ENCODE data around the gene HBEGF.
A peak's percentile ranks its signal among the peaks of the same experiment; 100 is the strongest.

Gene HBEGF, protein sequence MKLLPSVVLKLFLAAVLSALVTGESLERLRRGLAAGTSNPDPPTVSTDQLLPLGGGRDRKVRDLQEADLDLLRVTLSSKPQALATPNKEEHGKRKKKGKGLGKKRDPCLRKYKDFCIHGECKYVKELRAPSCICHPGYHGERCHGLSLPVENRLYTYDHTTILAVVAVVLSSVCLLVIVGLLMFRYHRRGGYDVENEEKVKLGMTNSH

DNA sequence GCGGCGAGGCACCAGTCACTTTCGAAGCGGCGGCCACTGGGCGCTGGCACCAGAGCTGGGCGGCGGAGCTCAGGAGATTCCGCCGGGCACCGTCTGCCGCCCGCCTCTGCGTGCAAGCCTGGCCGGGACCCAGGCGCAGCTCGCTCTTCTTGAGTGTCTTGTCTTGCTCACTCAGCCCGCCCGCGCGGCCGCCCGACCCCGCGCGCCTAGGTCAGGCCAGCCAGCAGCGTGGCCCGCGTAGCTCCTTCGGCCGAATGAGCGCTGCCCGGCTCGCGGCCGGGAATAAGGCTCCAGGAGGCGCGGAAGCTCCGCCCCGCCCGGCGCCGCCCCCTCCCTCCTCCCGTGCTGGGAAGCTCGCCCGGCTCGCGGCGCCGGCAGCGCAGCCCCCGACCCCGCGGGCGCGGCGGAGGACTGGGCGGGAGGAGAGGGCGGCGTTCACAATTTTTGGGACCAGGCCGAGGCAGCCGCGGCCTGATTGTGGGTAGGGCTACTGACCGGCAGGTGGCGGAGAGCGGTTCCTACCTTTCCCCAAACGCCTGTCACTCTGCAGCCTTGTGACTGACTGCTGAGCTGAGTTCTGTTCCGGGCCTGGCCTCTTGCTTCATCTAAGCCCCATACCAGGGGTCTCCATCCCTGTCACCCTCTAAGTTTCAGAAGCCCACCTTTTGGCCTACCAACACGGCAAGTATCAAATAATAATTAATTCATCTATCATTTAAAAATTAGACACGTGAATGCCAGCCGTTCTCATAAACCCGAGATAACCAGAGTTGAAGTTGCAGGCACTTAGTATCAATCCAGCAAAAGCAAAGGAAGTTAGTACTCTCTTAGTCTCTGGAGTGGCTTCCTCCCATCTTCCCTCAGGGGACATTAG is at the start of gene HBEGF:
Gene HBEGF (minus strand): TSS at position 256 of the 874 bp plus-strand sequence. CDS start 275 bp downstream, outside the sequence.
- DNase-seq = peak; percentile 60 to 63

DNA sequence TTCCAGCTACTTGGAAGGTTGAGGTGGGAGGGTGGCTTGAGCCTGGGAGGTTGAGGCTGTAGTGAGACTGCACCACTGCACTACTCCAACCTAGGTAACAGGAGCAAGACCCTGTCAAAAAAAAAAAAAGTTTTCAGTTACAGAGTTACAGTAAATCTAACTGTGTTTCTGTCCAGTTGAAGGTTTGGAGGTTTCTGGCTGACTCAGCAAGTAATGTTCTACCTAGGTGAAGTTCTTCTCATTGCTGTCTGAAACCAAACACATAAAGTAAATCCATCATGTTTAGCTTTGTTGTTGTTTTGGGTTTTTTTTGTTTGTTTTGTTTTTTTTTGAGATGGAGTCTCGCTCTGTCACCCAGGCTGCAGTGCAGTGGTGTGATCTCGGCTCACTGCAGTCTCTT is 47.3 kb upstream of the HBEGF start:
- no peak for DNase-seq

GRCh38 chr5:140391732-140392131 is 45.3 kb upstream of the HBEGF start:
- no peak for DNase-seq

- DNase-seq = no peak
Measured at GRCh38 chr5:140391312-140391711, 44.9 kb upstream of the HBEGF start.

DNA sequence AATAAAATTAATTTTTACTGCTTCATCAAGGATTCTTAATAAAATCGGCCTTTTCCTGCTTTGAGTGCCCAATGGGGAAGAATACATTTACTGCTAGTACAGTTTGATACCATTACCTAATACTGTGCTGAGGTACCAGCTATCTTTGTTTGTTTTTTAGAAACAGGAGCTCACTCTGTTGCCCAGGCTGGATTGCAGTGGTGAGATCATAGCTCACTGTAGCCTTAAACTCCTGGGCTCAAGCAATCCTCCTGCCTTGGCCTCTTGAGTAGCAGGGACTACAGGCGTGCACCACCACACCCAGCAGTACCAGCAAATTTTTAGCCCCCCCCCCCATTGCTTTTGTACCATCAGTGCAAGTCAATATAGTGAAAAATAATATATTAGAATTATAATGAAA is 41.6 kb upstream of the HBEGF start:
- DNase-seq = no peak

- DNase-seq = no peak
Measured at GRCh38 chr5:140383300-140383699, 36.9 kb upstream of the HBEGF start.

GRCh38 chr5:140382866-140383265 is 36.5 kb upstream of the HBEGF start:
- DNase-seq = no peak

- no peak for DNase-seq
Measured at GRCh38 chr5:140381972-140382371, 35.6 kb upstream of the HBEGF start.

- no peak for DNase-seq
Measured at GRCh38 chr5:140381351-140381750, 34.9 kb upstream of the HBEGF start.

DNA sequence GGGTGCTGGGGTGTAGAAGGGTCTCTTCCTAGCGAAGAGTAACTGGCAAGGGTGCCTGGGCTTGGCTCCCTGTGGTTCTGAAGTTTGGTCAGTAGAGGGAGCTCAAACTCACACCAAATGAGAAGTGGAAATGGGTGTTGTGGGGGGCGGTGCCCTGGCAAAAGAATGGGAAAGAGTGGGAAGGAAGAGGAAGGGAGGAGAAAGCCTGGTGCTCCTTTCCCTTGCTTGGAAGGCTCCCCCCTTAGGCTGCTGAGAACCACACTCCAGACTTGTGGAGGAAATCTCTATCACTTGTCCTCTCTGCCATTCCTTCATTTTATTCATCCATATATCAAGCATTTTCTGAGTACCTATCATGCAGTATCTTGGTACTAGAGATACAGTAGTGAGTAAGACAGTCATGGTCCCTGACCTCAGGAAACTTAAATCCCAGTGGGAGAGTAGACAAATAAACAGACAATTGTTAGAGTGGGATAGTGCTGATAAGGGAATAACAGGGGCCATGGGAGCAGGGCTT is 26.6 kb upstream of the HBEGF start:
- DNase-seq = peak; percentile 37 to 56

GRCh38 chr5:140371356-140372151 is 25.2 kb upstream of the HBEGF start:
- DNase-seq = no peak

DNA sequence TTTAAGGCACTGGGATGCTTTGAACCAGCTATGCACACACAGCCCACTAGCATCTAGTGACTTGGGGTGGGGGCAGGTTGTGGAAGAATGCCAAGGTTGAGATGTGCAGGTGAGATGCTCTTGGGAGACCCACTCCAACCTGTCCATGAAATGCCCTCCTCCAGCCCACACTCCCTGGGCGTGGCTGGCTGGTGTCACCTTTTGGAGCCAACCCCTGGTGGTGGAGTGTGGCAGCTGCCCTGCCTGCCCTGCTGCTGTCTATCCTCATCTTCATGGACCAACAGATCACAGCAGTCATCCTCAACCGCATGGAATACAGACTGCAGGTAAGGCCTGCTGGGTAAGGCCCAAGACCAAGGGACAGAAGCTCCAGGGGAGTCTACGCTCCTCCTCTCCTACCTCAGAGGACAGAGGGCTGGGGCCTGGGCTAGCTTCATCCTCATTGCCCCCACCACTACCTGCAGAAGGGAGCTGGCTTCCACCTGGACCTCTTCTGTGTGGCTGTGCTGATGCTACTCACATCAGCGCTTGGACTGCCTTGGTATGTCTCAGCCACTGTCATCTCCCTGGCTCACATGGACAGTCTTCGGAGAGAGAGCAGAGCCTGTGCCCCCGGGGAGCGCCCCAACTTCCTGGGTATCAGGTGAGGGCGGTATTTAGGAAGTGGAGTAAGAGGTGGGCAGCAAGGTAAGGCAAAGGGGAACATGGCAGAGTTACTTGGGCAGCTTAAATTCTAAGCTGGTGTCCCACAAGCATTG is 21.0 kb upstream of the HBEGF start:
- no peak for DNase-seq

GRCh38 chr5:140366589-140367255 is 20.3 kb upstream of the HBEGF start:
- no peak for DNase-seq

GRCh38 chr5:140365941-140366340 is 19.5 kb upstream of the HBEGF start:
- no peak for DNase-seq

GRCh38 chr5:140365282-140365681 is 18.9 kb upstream of the HBEGF start:
- DNase-seq = no peak

DNA sequence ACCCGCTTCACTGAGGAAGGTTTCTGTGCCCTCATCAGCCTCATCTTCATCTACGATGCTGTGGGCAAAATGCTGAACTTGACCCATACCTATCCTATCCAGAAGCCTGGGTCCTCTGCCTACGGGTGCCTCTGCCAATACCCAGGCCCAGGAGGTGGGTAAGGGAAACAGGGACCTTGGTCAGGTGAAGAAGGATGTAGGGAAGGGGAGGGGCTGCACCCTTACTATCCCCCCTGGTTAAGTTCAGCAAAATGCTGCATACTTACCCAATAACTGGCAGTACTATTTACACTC is 18.0 kb upstream of the HBEGF start:
- DNase-seq = no peak

GRCh38 chr5:140363631-140364471 is 17.4 kb upstream of the HBEGF start:
- no peak for DNase-seq

GRCh38 chr5:140362875-140363630 is 16.6 kb upstream of the HBEGF start:
- DNase-seq = peak; percentile 93 to 94

- no peak for DNase-seq
Measured at GRCh38 chr5:140362311-140362710, 15.9 kb upstream of the HBEGF start.

- DNase-seq = no peak
Measured at GRCh38 chr5:140361901-140362300, 15.5 kb upstream of the HBEGF start.
